Transverse colon (tissue), 4 donors: ENCODE results near the gene PHKG2. TPM values are rescaled to one million over a fixed set of nuclear protein-coding genes. Genes with fewer than 3 reads are reported as not detected.

Source experiments
- DNase-seq: peaks from one replicate; pipeline ENCODE4 v3.0.0-alpha.2; 2019
- H3K27ac ChIP-seq, 4 donors: fragments of 200-600 bp; sonication (generic); 2 replicates each; pipeline ENCODE4 v1.5.1; 2016 to 2018; ENCODE audit warnings: inconsistent platforms in 4 of 4
- H3K27me3 ChIP-seq: fragments of 200-600 bp; sonication (generic); 2 replicates; pipeline ENCODE4 v1.5.1; 2017; ENCODE audit warnings: inconsistent platforms
- H3K36me3 ChIP-seq, 4 donors: fragments of 200-600 bp; sonication (generic); 2 replicates each; pipeline ENCODE4 v1.5.1; 2017 to 2019; ENCODE audit warnings: inconsistent platforms in 4 of 4
- H3K4me1 ChIP-seq, 4 donors: fragments of 200-600 bp; sonication (generic); 2 replicates each; pipeline ENCODE4 v1.5.1; 2017 to 2020; ENCODE audit warnings: inconsistent platforms in 4 of 4
- H3K4me3 ChIP-seq, 4 donors: fragments of 200-600 bp; sonication (generic); 1 replicate in 1 of 4; 2 replicates in 3 of 4; pipeline versions ENCODE4 v1.5.1 to v1.6.1; 2017 to 2019; ENCODE audit warnings: inconsistent platforms in 4 of 4
- H3K9me3 ChIP-seq, 2 donors: fragments of 200-600 bp; sonication (generic); 2 replicates each; pipeline ENCODE4 v1.5.1; 2017 to 2019; ENCODE audit warnings: inconsistent platforms in 2 of 2
- CTCF ChIP-seq, 5 experiments: fragments of 200-600 bp in 3 of 5; fragments of 450-650 bp in 2 of 5; sonication (generic) in 3 of 5; IDR thresholded peaks; 1 replicate in 2 of 5; 2 replicates in 3 of 5; pipeline ENCODE4 v1.5.1; 2016 to 2017; ENCODE audit warnings: antibody characterized with exemption in 5 of 5, inconsistent platforms in 3 of 5, mild to moderate bottlenecking in 2 of 5, moderate library complexity in 1 of 5
- EP300 ChIP-seq: sonication (generic); formaldehyde crosslinking; IDR thresholded peaks from one replicate; pipeline ENCODE4 v1.6.1; 2017; ENCODE audit warnings: antibody characterized with exemption, low read depth
- POLR2A ChIP-seq: fragments of 450-650 bp; IDR thresholded peaks from one replicate; pipeline ENCODE4 v1.6.1; 2016; ENCODE audit warnings: antibody characterized with exemption, mild to moderate bottlenecking, moderate library complexity
- POLR2AphosphoS5 ChIP-seq, 3 donors: sonication (generic); formaldehyde crosslinking; IDR thresholded peaks; one replicate each; pipeline ENCODE4 v1.6.1; 2016; ENCODE audit warnings: antibody characterized with exemption in 3 of 3
- WGBS, 2 donors: methylation state at CpG; one replicate each; pipeline ENCODE4 v1.1.5; 2018; ENCODE audit warnings: low coverage in 1 of 2; 5-methylcytosine and 5-hydroxymethylcytosine counted together
- in situ Hi-C, 4 donors: fragments of 200-750 bp; cut with MboI; loops; one replicate each; pipeline versions ENCODE4 v1.15.0 to v1.15.1; 2017; ENCODE audit warnings: low sequenced_read_pairs in 3 of 4, low pct_ligation_motif_present in 1 of 4, low pct_unique_long_range_greater_than_20kb in 1 of 4
- intact Hi-C: fragments of 100-400 bp; cut with DNase I; formaldehyde crosslinking; loops from one replicate; pipeline ENCODE4 v1.15.1; 2023; ENCODE audit warnings: low total_unique reads
- total RNA-seq, 4 donors: library from RNA; depleted of rRNA; stranded (reverse); fragments of >200 nt; gene quantifications; one replicate each; pipeline ENCODE4 v1.1.0, GENCODE V29; 2016

The PHKG2 gene
- total RNA-seq, 4 donors from 2014 or later: 41.1 to 152 (median 66.4) TPM

GRCh38 chr16:30758988-30759491 lies 10.8 kb downstream of the PHKG2 start:
- peak overlapping the region in 3 of 4 donors; percentile 17 to 24 (median 21) for H3K27ac ChIP-seq
- H3K27me3 ChIP-seq: no peaks in the 10 kb centered on the region
- DNase-seq: no peak
- in situ Hi-C loops: no loop called here
- TF ChIP-seq POLR2A (no peak), POLR2AphosphoS5 (IDR thresholded peaks at IDR 0.05) (no peak), EP300 (no peak), CTCF (IDR thresholded peaks at IDR 0.05) (no peak)
- H3K4me3 ChIP-seq: no peak overlapping the region
- H3K4me1 ChIP-seq: peaks cover 20 to 28% (median 22%) of the 10 kb centered on the region in 4 donors
- H3K36me3 ChIP-seq: peaks cover 0 to 8% (median under 1%) of the 10 kb centered on the region in 4 donors
- no peaks in the 10 kb centered on the region for H3K9me3 ChIP-seq
- intact Hi-C loops: no loop called here
- WGBS, 2 donors: 73% methylated on average over 10 of the region's 10 CpGs; no CpG with 5 or more reads in 1 of the 2 donors

GRCh38 chr16:30760001-30760559 lies 11.9 kb downstream of the PHKG2 start:
- TF ChIP-seq POLR2AphosphoS5 (IDR thresholded peaks at IDR 0.05) (no peak), EP300 (no peak), POLR2A (no peak), CTCF (IDR thresholded peaks at IDR 0.05) (no peak)
- Histone ChIP-seq H3K9me3 (no peaks in the 10 kb centered on the region), H3K4me1 (peaks cover 20 to 29% (median 25%) of the 10 kb centered on the region in 4 donors), H3K36me3 (peaks cover 0 to 13% (median 6%) of the 10 kb centered on the region in 4 donors), H3K27me3 (no peaks in the 10 kb centered on the region), H3K4me3 (no peak overlapping the region), H3K27ac (no peak overlapping the region)
- intact Hi-C loops (loop anchor here (5.0 to 10.0 kb wide), 2 partner anchors 55 to 657 kb away; no protein-coding TSS in a partner anchor), in situ Hi-C loops (no loop called here)
- DNase-seq: no peak
- WGBS, 2 donors: 94% methylated on average over 7 of the region's 7 CpGs; no CpG with 5 or more reads in 1 of the 2 donors

GRCh38 chr16:30760577-30761426 lies 12.6 kb downstream of the PHKG2 start:
- Histone ChIP-seq H3K9me3 (no peaks in the 10 kb centered on the region), H3K4me3 (peak overlapping the region; percentile 77 to 91 (median 89)), H3K27ac (peak overlapping the region; percentile 93 to 96 (median 94)), H3K36me3 (peaks cover 0 to 18% (median 9%) of the 10 kb centered on the region in 4 donors), H3K4me1 (peaks cover 20 to 29% (median 25%) of the 10 kb centered on the region in 4 donors), H3K27me3 (no peaks in the 10 kb centered on the region)
- TF ChIP-seq CTCF (IDR thresholded peaks at IDR 0.05) (no peak), POLR2A (no peak), POLR2AphosphoS5 (IDR thresholded peaks at IDR 0.05) (no peak), EP300 (no peak)
- intact Hi-C loops (loop anchor here (5.0 to 10.0 kb wide), 2 partner anchors 56 to 656 kb away; no protein-coding TSS in a partner anchor), in situ Hi-C loops (no loop called here)
- no peak for DNase-seq
- 25% methylated on average over 26 of the region's 26 CpGs; no CpG with 5 or more reads in 1 of the 2 donors for WGBS, 2 donors

GRCh38 chr16:30761427-30761927 lies 13.3 kb downstream of the PHKG2 start:
- H3K27me3 ChIP-seq: no peaks in the 10 kb centered on the region
- peak overlapping the region; percentile 77 to 91 (median 89) for H3K4me3 ChIP-seq
- intact Hi-C loops (loop anchor here (5.0 to 10.0 kb wide), 2 partner anchors 57 to 656 kb away; no protein-coding TSS in a partner anchor), in situ Hi-C loops (no loop called here)
- peaks cover 20 to 29% (median 25%) of the 10 kb centered on the region in 4 donors for H3K4me1 ChIP-seq
- 1% methylated on average over 18 to 61 of the region's 64 CpGs for WGBS, 2 donors
- peak; percentile 43 for DNase-seq
- peaks cover 0 to 25% (median 12%) of the 10 kb centered on the region in 4 donors for H3K36me3 ChIP-seq
- H3K27ac ChIP-seq: peak overlapping the region; percentile 93 to 96 (median 94)
- no peaks in the 10 kb centered on the region for H3K9me3 ChIP-seq
- TF ChIP-seq POLR2A (no peak), EP300 (no peak), CTCF (IDR thresholded peaks at IDR 0.05) (no peak), POLR2AphosphoS5 (IDR thresholded peaks at IDR 0.05) (no peak)
